Ishikawa (cell line): Measurements from ENCODE around the gene C1orf210.

ENCODE experiments used
- CEBPB ChIP-seq: IDR thresholded peaks from 2 replicates; pipeline ENCODE4 v1.6.1; 2012
- CREB1 ChIP-seq: IDR thresholded peaks from 2 replicates; pipeline ENCODE4 v1.6.1; 2012; ENCODE audit warnings: low read depth
- EGR1 ChIP-seq: IDR thresholded peaks from 2 replicates; pipeline ENCODE4 v1.6.1; 2012
- EP300 ChIP-seq: IDR thresholded peaks from 2 replicates; pipeline ENCODE4 v1.6.1; 2012; ENCODE audit warnings: borderline replicate concordance
- FOXM1 ChIP-seq: IDR thresholded peaks from 2 replicates; pipeline ENCODE4 v1.6.1; 2012; ENCODE audit warnings: low read depth, borderline replicate concordance
- MAX ChIP-seq: IDR thresholded peaks from 2 replicates; pipeline ENCODE4 v1.6.1; 2012
- RAD21 ChIP-seq: IDR thresholded peaks from 2 replicates; pipeline ENCODE4 v1.6.1; 2012; ENCODE audit warnings: low read depth
- REST ChIP-seq: IDR thresholded peaks from 2 replicates; pipeline ENCODE4 v1.6.1; 2012; ENCODE audit warnings: low read depth, mild to moderate bottlenecking
- TAF1 ChIP-seq: IDR thresholded peaks from 2 replicates; pipeline ENCODE4 v1.6.1; 2012; ENCODE audit warnings: low read depth, mild to moderate bottlenecking
- TCF12 ChIP-seq: IDR thresholded peaks from 2 replicates; pipeline ENCODE4 v1.6.1; 2012; ENCODE audit warnings: low read depth
- TEAD4 ChIP-seq: IDR thresholded peaks from 2 replicates; pipeline ENCODE4 v1.6.1; 2012
- ZBTB7A ChIP-seq: IDR thresholded peaks from 2 replicates; pipeline ENCODE4 v1.6.1; 2012; ENCODE audit warnings: low read depth
- TF ChIP-seq, protein P1 (sequence below): IDR thresholded peaks from 2 replicates; pipeline ENCODE4 v1.6.1; 2012

DNA sequence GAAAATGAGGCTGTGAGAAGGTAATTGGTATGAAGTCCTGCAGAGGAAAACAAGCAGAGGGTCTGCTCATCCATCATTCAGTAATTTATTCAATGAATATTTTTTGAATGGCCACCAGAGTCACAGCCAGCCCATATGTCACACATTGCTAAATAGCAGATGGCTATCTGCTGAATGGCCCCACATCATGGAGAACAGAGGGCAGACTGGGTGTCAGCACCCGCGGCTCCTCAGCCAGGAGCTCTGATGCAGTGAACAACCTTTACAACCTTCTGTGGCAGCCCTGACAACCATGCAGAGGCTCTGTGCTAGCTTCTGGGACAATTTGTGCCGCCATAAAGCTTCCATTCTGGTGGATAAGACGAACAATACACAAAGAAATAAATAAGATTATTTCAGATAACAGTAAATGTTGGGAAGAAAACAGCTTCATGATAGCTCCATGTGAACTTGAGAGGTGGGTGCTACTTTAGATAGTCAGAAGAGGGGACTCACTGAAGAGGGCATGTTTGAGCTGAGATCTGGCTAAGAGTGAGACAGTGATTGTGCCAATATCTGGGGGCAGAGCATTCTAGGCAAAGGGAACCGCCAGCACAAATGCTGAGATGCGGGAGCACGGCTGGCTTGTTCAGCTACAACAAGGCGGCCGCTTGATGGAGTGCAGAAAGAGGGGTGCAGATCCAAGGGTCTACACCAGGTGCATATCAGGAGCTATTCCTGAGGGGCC, 2.8 kb upstream of the C1orf210 start:
- TF ChIP-seq REST (no peak), RAD21 (no peak), EP300 (no peak), MAX (no peak), EGR1 (no peak), ZBTB7A (no peak), TCF12 (no peak), CEBPB (no peak), TAF1 (no peak), CREB1 (no peak), FOXM1 (no peak), TEAD4 (no peak)
- TF ChIP-seq, protein P1, sequence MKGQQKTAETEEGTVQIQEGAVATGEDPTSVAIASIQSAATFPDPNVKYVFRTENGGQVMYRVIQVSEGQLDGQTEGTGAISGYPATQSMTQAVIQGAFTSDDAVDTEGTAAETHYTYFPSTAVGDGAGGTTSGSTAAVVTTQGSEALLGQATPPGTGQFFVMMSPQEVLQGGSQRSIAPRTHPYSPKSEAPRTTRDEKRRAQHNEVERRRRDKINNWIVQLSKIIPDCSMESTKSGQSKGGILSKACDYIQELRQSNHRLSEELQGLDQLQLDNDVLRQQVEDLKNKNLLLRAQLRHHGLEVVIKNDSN, result no peak
